T follicular helper cell (primary cell): ENCODE results near the gene TMEFF1.

Source experiments
- DNase-seq: peaks from one replicate; pipeline ENCODE4 v3.0.0-alpha.2; 2020; ENCODE audit warnings: low read depth

The TMEFF1 gene

GRCh38 chr9:100605405-100605804 is 132.5 kb downstream of the TMEFF1 start:
- DNase-seq, result no peak

- DNase-seq, result no peak
These were observed 146.2 kb downstream of the TMEFF1 start for GRCh38 chr9:100619194-100619593.

- DNase-seq, result no peak
These were observed 146.7 kb downstream of the TMEFF1 start for GRCh38 chr9:100619665-100620064.

- no peak for DNase-seq
These were observed 151.0 kb downstream of the TMEFF1 start for GRCh38 chr9:100623969-100624368.

- DNase-seq, result no peak
These were observed 154.0 kb downstream of the TMEFF1 start for GRCh38 chr9:100626949-100627348.
